GM21423 (cell line): ENCODE data around the gene FERMT1.
"Not testable (repeated sequence)": the region's sequence is repeated elsewhere in the genome, so short reads cannot be mapped to it uniquely, and the experiment has no call there.

Experiments
- ATAC-seq: cut with Tn5 transposase; IDR thresholded peaks from one replicate; pipeline ENCODE4 v1.9.1; 2021; ENCODE audit warnings: mild to moderate bottlenecking, moderate library complexity; ENCODE audit not compliant: unreplicated experiment

FERMT1 gene

DNA sequence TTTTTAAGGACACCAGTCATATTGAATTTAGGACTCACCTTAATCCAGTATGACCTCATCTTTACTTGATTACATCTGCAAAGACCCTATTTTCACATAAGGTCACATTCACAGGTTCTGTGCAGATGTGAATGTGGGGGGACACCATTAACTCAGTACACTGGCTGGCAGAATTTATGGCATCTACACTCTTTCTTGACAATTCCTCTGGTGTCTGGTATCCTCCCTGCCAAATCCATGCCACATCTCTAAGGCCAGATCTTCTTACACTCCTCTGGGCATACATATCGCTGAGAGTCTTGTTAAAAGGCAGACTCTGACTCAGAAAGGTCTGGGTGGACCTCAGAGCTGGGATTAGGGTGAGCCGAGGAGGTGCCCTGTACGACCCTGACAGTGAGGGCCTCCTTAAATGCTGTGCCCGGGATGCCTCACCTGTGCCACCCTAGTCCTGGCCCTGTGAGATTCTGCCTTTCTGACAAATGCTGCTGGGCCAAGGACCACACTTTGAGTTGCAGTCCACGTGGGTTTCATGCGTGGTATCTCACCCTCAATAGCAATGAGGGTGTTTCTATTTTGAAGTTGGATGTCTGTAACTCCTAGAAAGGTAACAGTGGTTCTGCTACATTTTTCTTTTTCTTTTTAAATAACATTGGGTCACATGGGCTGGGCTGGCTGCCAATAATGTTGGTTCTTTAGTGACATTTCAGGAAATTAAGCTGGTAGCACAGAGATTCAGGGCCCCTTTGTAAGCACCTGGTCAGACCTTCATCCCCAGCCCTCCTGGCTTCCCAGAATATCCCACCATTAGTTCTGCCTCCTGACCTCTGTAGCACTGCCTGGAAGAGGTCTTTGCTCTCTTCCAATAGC lies 51.8 kb downstream of the FERMT1 start:
- no peak for ATAC-seq

DNA sequence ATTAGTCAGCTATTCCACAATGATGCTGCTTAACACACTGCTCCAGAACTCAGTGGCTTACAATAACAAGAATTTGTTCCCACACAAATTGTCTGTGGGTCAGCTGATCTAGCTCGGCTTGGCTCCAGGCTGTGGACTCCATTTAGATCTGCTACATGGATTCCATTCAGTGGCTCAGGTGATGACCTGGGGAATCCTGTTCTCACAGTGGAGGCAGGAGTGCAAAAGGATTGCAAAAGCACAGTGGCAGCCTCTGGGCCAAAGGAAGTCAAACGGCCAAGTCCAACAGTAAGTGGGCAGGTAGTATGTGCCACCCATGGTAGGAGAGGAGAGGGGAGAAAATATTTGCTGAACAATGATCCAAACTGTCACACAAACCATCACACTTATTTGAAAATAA lies 53.2 kb downstream of the FERMT1 start:
- ATAC-seq: no peak

DNA sequence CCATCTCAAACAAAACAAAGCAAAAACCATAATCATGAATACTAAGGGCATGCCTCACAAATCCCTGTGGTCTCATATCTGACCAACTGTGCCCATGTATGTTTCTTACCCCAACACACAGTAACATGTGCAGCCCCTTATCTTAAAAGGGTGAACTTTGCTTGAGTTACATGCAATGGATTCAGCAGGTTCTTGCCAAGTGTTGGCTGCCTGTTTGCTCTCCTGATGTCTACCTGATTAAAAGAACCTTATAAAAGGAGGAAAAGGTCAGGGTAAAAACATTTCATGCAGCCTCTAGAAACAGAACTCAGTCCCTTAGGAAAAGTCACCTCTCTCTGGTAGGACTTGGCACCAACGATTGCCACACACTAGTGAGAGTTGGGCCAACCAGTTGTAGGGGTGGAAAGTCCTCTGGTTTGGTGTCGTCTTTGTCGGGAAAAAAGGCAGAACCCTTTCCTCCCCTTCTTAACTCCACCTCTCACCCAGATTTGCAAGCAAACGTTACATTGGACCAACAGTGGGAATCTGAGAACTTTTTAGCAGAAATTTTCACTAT lies 55.0 kb downstream of the FERMT1 start:
- no peak for ATAC-seq

DNA sequence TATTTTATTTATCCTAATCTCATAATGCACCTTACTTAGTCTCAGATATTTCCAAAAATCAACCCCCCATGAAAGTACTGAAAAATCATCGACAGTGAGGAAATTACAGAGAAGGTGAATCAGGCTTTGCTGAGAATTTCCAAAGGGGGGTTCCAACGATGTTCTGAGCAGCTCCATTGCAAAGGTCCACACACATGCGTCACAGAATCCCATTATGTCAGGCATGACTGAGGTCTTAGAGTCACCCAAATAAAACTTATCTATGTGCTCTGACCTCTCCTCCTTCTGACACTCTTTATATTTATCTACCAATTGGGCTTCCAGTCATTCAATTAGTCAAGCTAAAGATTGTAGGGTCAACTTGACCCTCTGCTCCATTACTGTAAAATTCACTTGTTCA lies 56.2 kb downstream of the FERMT1 start:
- ATAC-seq: no peak

DNA sequence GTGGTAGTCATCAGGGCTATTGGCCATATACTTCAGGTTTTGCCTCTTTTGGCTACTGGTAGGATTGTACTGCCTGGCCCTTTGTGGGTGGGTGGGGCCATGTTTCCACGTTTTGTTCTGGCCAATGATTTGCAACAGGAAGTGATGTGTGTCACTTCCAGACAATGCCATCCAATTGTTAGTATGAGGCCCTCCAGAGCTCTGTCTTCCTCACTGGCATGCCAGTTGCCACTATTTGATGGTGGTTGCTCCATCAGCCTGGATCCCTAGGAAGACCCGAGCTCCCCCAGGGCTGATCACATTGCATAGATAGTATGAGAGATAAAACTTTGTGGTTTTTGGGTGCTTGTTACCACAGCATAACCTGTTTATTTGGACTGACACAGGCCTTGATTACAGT lies 61.3 kb downstream of the FERMT1 start:
- no peak for ATAC-seq

DNA sequence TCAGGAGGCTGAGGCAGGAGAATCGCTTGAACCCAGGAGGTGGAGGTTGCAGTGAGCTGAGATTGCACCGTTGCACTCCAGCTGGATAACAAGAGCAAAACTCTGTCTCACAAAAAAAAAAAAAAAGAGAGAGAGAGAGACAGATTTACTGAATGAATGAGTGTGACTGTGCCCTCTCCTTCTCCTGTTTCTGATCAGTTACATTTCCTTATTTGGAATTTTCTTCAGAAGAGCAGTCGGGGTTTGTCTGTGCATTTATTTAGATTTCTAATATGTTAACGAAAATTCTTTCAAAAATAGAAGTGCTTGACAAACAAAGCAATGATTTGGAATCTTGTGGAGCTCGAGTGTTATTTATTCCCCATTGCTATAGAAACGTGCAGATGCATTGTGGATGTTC lies 62.6 kb downstream of the FERMT1 start:
- ATAC-seq: no peak

DNA sequence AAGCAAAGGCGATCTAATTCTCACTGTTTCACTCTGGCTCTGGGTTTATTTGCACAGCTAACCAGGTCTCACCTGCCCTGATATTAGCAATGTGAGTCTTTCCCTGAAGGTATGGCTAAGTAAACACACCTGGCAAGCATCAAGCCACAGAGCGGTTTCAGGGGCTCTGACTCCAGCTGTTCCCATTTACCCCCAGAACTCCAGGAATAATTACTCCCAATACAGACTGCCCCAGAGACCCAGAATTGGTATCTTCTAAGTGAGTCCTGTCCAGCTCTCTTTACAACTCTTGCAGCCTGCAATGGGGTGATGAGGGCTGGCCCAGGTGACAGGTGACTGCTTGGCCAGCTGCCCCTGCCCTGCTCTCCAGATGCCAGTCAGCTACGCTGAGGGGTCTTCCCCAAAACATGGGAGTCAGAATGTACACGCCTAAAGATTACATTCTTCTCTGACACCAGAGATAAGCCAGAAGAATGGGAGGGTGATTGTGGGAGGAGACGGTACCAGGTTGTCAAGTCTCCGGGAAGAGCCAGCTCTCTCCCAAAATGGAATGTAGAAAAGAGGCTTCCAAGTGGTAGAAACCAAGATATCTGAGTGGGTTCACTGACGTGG lies 64.0 kb downstream of the FERMT1 start:
- ATAC-seq: no peak

DNA sequence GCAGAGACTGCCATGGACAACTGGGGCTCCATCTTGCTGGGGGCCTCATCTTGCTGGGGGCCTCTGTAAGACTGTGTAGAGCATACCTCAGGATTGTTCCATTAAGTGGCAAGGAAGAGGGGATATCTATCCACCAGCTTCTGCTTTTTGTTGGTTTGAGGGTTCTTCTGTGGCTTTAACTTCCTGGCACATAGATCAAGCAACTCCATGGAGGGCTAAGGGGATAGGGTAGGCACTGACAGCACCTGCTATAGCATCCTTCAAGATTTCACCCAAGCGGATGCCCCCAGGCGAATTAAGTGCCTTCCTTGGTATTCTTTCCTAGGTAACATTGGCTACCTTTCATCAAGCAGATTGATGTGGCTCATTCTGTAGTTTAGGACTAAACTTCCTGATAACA lies 65.1 kb downstream of the FERMT1 start:
- ATAC-seq: no peak

DNA sequence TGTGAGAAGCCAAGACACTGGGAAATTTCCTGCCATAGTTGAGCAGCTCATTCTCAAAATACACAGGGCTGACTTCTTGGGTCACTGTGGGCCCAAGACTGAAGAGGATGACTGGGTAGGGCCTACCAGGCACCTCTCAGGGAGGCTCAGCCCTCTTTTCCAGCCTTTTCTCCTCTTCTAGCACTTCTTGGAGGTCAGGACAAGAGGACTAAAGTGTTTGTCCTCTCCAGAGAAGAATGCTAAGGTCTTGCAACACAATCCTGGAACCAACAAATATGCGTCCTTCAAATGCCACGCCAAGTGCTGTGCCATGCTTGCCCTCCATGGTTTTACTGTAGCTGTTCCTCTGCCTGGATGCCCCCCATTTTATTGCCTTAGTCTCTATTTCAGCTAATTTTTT lies 65.7 kb downstream of the FERMT1 start:
- ATAC-seq: no peak

DNA sequence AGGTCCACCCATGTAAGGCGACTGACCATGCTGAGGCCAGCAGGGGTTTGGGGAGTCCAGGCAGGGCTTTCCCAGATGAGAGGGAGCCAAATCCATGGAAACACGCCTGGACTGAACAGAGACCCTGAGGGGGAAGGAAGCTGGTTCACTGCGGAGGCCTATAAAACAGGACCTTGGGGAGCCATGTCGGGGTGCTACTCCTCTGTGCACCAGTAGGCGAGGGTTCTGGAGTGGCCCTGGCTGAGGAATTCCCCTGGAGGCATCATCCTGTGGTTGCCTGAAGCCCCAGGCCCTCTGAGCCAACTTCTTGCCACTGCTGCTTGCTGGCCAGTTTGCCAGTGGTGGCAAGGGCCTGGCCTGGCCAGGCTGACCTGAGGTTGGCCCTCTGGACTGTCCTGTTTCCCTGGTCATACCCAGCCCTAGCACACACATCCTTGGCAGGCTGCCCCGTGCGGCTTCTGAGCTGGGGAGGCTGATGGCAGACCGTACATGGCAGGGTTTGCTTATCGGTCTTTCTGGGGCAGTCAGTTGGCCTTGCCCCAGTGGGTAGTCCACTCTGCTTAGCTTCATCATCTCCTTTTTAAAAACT lies 66.8 kb downstream of the FERMT1 start:
- no peak for ATAC-seq

DNA sequence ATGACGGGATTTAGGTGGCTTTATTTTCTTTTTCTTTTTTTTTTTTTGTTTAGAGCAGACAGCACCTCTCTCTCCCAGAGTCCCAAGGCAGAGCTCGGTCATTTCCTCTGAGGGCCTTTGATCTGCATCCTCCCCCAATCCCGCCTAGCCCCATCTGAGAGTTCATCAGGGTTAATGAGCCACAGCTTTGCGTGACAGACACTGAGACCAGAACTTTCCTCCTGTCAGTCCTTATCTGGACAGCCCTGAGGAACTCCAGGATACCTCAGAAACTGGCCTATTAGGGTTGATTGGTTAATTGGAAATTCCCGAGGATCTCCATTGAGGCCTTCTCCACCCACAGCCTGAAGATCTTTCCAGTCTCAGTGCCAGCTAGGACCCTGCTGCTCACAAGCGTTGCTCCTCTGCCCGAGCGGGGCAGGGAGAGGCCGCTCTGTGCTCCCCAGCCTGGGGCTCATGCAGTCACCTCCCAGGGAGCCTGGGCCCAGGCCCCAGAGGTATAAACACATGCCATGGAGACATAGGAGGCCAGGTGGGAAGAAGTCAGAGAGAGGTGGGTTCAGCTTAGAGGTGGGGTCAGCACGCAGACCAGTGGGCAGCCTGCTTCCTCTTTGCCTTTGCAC lies 67.6 kb downstream of the FERMT1 start:
- ATAC-seq: no peak

DNA sequence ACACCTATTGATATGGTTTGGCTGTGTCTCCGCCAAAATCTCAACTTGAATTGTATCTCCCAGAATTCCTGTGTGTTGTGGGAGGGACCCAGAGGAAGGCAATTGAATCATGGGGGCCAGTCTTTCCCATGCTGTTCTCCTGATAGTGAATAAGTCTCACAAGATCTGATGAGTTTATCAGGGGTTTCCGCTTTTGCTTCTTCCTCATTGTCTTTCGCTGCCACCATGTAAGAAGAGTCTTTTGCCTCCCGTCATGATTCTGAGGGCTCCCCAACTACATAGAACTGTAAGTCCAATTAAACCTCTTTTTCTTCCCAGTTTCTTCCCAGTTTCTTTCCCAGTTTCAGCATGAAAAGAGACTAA lies 68.2 kb downstream of the FERMT1 start:
- ATAC-seq: not testable (repeated sequence)

DNA sequence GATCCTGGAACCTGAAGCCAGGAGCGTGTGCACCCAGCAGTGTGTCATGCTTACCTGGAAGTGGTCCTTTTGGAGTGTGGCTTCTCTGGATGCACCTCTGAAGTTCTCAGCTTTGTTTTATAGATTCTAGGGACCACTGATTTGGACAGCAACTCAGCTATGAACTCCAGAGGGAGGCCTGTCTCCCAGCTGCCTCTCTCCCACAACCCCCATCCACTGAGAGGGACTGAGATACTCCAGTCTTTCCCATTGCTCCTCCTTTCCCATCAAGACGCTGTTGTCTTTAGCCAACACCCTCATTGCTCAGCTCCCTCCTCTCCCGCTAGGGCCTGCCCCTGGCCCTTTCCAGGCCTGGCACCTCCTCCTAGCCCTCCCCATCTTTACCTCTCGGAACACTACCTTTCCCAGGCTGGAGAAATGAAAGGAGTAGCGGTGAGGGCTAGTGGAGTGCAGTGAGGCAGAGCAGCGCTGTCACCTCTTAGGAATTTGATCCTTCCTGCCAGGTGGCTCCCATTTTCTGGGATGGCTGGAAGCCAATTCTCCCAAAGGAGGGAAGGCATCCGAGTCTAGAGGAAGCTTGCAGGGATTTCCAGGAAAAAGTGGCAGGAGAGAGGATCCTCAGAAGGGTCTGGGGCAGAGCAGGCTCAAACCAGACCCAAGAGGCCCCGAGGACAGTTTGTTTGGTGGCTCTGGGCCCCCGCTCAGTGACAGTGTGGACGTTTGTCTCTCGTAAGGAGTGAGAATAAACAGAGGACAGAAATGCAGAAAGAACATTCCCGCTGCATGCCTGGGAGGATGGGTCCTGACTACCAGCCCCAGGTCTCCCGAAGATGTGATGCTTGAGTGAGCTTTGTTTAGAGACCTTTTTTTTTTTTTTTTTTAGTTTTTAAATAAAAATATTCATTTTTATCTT lies 68.8 kb downstream of the FERMT1 start, which contains the start of gene LRRN4:
Gene LRRN4, minus strand, starts transcription at position 285 of the 913 bp plus-strand sequence. CDS start 1,261 bp downstream, outside the sequence.
- no peak for ATAC-seq

DNA sequence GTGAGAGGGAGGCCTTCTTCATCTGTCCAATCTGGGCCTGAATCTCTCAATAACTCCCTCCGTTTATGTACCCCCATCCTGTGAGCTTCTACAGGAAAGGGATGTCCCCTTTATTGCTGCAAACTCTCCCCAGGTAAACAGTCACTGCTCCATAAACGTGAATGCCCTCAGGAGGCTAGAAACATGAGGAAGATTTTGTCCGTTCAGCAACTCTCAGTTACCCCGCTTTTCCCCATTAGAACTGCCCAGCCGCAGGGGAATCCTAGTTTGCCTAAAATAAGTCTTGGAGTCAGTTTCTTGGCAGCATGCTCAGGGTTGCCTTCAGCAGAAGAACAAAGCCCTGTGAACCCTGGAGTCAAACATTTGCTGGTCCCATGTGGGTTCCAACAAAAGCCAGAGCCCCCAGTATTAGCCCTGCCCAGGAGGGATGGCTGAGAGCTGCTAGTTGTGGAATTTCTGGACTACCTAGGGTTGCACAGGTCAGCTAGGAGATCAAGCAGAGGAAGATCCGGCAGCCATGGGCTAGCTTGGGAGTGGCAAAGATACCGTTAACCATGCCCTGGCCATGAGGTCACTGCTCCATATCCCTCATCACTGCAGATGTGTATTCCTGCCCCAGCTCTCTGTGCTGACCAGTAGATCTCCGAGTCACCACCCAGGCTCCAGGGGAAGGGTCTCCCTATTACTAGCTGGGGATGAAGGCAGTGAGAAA lies 69.6 kb downstream of the FERMT1 start:
- ATAC-seq: no peak

DNA sequence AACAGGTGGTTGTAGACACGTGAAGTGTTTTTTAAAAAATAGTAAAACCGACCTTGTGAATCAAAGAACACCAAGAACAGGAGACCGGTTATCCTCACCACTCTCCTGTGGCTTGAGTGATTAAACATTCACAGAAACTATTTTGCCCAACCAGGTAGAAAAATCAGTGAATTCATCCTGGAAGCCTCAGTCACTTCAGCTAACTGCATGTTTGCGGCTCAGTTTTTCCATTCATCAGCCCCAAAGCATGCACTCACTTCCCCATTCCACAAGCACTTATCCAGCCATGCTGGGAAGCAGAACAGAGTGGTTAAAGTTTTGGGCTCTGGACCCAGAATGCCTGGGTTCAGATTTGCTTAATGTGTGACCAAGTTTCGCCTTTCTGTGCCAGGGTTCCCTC lies 71.3 kb downstream of the FERMT1 start:
- ATAC-seq: no peak

DNA sequence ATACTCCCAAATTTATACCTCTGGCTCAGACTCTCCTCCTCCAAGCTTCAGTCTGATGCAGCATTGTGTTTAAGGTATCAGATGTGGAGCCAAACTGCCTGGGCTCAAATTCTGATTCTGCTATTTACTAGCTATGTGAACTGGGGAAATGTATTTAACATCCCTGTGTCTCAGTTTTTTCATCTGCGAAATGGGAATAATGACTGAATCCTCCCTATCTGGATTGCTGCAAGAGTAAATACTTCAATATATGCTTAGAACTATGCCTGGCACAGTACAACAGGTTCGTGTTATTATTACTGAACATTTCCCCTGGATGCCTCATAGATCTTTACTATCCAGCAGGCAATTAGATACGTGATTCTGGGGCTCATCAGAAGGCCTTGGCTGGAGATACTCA lies 74.4 kb downstream of the FERMT1 start:
- no peak for ATAC-seq

DNA sequence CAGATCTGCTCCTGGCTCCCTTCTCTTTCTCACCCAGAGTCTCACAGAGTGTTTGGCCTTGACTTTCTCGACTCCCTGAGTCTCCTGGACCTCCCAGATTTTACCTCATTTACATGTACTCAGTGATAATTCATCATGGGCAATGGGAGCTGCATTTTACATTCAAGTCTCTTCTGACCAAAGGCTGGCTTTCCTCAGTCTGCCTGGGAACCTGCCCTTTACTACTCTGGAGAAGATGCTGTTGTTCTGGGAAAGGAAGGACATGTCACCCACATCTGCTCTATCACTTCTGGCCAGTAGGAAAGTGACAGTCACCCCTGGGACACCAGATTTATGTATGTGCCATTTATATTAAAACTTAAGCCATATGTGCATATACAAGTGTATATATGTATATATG lies 76.4 kb downstream of the FERMT1 start:
- ATAC-seq: no peak

DNA sequence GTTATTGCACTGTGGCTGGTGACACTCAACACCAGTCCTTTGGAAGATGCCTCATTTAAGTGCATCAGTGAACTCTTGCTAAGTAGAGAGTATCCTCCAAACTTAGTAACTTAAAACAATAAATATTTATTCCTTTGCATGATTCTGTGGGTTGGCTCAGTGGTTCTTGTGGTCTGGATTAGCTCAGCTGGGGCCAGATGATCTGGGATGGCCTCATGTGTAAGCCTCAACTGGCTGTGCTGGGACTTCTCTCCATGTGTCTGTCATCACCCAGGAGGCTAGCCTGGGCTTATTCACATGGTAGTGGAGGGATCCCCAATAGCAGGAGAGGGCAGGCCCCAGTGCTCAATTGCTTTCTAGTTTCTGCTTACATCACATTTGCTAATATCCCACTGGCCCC lies 77.3 kb downstream of the FERMT1 start:
- no peak for ATAC-seq

DNA sequence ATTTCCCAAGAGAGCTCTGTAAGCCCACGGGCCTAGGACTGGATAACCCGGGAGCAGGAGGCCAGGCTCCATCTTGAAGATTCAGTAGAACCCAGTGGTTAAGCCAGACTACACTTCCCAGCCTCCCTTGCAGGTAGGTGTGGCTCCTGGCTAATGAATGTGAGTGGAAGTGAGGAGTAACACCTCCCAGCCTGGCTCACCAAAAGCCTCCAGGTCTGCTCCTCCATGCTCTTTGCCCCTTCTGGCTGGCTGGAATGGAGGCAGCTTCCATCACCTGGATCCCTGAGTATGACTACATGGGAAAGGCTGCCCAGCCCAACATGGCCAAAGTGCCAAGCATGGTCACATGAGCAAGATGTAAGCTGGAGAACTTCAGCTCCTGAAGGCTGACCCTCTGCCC lies 78.7 kb downstream of the FERMT1 start:
- no peak for ATAC-seq

DNA sequence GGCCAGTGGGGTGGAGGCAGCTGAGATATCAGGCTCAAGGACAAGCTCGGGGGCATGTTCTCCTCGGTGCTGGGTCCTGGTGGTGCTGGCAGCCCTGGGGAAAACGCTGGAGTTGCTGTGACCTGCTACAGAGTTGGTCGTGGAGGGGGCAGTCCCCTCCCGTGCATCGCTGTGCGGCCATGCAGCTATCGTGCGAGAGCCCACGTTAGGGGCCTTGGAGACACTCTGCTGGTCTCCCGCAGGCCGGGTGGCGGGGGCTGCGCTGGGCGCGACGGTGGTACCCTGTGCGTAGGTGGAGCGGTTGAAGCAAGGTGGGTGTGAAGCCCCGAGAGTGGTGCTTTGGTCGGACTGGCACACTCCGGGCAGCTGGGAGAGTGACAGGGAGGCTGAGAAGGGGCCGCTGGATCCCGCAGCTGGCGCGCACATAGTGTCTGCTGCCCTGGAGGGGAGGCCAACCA lies 81.0 kb downstream of the FERMT1 start:
- ATAC-seq: no peak
